Thymus (tissue), 11 donors: ENCODE measurements around the gene TMEM132A. TPM values are rescaled to one million over a fixed set of nuclear protein-coding genes. Genes with fewer than 3 reads are reported as not detected.

Experiments
- DNase-seq, 9 donors: peaks; one replicate each; pipeline ENCODE4 v3.0.0-alpha.2; 2013; ENCODE audit warnings: low spot score in 9 of 9, low read depth in 6 of 9, missing footprints in 1 of 9
- H3K27ac ChIP-seq, 2 donors: one replicate each; pipeline ENCODE4 v1.5.1; 2013; ENCODE audit warnings: control low read depth in 1 of 2, low read depth in 1 of 2, low read length in 1 of 2, mild to moderate bottlenecking in 1 of 2, moderate library complexity in 1 of 2
- H3K27me3 ChIP-seq, 2 donors: one replicate each; pipeline ENCODE4 v1.5.1; 2013; ENCODE audit warnings: low read length in 1 of 2; ENCODE audit not compliant: control insufficient read depth in 2 of 2, insufficient read depth in 1 of 2
- H3K36me3 ChIP-seq, 2 donors: one replicate each; pipeline ENCODE4 v1.5.1; 2013; ENCODE audit warnings: low read length in 1 of 2, mild to moderate bottlenecking in 1 of 2, moderate library complexity in 1 of 2; ENCODE audit not compliant: control insufficient read depth in 2 of 2, insufficient read depth in 2 of 2
- H3K4me1 ChIP-seq, 2 donors: one replicate each; pipeline ENCODE4 v1.5.1; 2013; ENCODE audit warnings: low read length in 2 of 2; ENCODE audit not compliant: control insufficient read depth in 2 of 2, insufficient read depth in 2 of 2
- H3K4me3 ChIP-seq, 2 donors: one replicate each; pipeline ENCODE4 v1.5.1; 2013; ENCODE audit warnings: low read length in 2 of 2, control low read depth in 1 of 2, mild to moderate bottlenecking in 1 of 2
- H3K9me3 ChIP-seq, 2 donors: one replicate each; pipeline ENCODE4 v1.5.1; 2013; ENCODE audit warnings: low read length in 1 of 2, mild to moderate bottlenecking in 1 of 2; ENCODE audit not compliant: control insufficient read depth in 2 of 2, insufficient read depth in 1 of 2
- WGBS: extraction: QIAGEN DNeasy Blood & Tissue Kit; methylation state at CpG from one replicate; pipeline ENCODE4 v1.1.7; 2013; 5-methylcytosine and 5-hydroxymethylcytosine counted together
- polyA plus RNA-seq: library from polyadenylated mRNA; stranded (reverse); fragments of 200-250 nt; gene quantifications from one replicate; pipeline ENCODE4 v1.2.3, GENCODE V29; 2013
- total RNA-seq: library from RNA; stranded (reverse); fragments of 120-200 nt; gene quantifications from one replicate; pipeline ENCODE4 v1.2.4, GENCODE V29; 2013
- donor health status: healthy.

Gene TMEM132A
- total and polyA plus RNA-seq, 2 donors: 4.6 to 5.7 TPM

DNA sequence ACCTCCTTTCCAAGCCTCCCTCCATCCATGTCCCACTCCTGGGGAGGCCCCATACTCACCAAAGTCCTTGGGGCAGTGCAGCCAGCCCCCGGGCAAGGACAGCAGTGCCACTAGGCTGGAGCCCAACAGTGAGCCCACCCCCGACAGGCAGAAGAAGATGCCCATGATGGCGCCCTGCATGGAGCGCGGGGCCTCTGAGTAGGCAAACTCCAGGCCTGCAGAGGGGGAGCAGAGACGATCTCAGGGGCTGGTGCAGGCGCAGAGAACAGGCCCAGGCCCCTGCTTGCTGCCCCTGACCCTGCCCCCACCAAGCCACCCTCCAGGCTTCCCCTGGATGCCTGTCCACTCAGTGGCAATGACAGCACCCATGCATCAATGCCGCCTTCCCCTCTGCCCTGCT lies 13.6 kb downstream of the TMEM132A start:
- Histone ChIP-seq H3K9me3 (no peaks in the 10 kb centered on the region), H3K36me3 (no peaks in the 10 kb centered on the region), H3K4me1 (peaks cover 23 to 43% of the 10 kb centered on the region in 2 donors), H3K27ac (no peak overlapping the region), H3K27me3 (peaks cover 0 to 22% of the 10 kb centered on the region in 2 donors), H3K4me3 (no peak overlapping the region)
- WGBS: 97% methylated on average over 8 of the region's 8 CpGs
- DNase-seq: no peak

GRCh38 chr11:60938500-60938899 lies 14.2 kb downstream of the TMEM132A start:
- H3K27ac ChIP-seq: no peak overlapping the region
- H3K27me3 ChIP-seq: peaks cover 0 to 22% of the 10 kb centered on the region in 2 donors
- H3K9me3 ChIP-seq: no peaks in the 10 kb centered on the region
- peaks cover 23 to 43% of the 10 kb centered on the region in 2 donors for H3K4me1 ChIP-seq
- no peak overlapping the region for H3K4me3 ChIP-seq
- 96% methylated on average over 9 of the region's 9 CpGs for WGBS
- no peaks in the 10 kb centered on the region for H3K36me3 ChIP-seq
- no peak for DNase-seq

- Histone ChIP-seq H3K36me3 (no peaks in the 10 kb centered on the region), H3K4me3 (no peak overlapping the region), H3K9me3 (peaks cover 0 to 2% of the 10 kb centered on the region in 2 donors), H3K4me1 (peaks cover 23 to 43% of the 10 kb centered on the region in 2 donors), H3K27me3 (peaks cover 0 to 22% of the 10 kb centered on the region in 2 donors), H3K27ac (peak overlapping the region; percentile 34 to 95)
- DNase-seq: no peak
- WGBS: 98% methylated on average over 7 of the region's 7 CpGs
These were observed 15.0 kb downstream of the TMEM132A start for GRCh38 chr11:60939301-60939700.

DNA sequence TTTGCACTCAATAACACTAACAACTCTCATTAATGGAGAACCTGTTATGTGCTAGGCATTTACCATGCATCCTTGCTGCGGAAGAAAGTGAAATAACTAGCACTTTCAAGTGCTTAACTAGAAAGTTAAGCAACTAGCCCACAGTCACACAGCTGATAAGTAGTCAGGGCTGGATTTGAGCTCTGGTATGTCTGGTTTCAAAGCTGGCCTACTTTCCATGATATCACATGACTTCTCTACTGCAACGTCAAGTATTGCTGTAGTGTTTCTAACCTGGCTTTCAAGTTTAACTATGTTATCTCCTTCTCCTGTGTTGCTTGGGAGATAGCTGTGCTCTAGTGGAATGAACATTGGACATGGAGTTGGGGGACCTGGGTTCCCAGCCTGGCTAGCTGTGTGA lies 15.6 kb downstream of the TMEM132A start:
- H3K4me1 ChIP-seq: peaks cover 23 to 43% of the 10 kb centered on the region in 2 donors
- WGBS: 35% methylated on average over 2 of the region's 2 CpGs
- H3K4me3 ChIP-seq: no peak overlapping the region
- no peaks in the 10 kb centered on the region for H3K36me3 ChIP-seq
- DNase-seq: peak in 7 of 9 donors; percentile 56 to 88 (median 76)
- peak overlapping the region; percentile 66 to 95 for H3K27ac ChIP-seq
- peaks cover 0 to 22% of the 10 kb centered on the region in 2 donors for H3K27me3 ChIP-seq
- H3K9me3 ChIP-seq: peaks cover 0 to 4% of the 10 kb centered on the region in 2 donors

GRCh38 chr11:60941371-60942119 lies 17.3 kb downstream of the TMEM132A start:
- no peaks in the 10 kb centered on the region for H3K36me3 ChIP-seq
- H3K4me3 ChIP-seq: no peak overlapping the region

DNA sequence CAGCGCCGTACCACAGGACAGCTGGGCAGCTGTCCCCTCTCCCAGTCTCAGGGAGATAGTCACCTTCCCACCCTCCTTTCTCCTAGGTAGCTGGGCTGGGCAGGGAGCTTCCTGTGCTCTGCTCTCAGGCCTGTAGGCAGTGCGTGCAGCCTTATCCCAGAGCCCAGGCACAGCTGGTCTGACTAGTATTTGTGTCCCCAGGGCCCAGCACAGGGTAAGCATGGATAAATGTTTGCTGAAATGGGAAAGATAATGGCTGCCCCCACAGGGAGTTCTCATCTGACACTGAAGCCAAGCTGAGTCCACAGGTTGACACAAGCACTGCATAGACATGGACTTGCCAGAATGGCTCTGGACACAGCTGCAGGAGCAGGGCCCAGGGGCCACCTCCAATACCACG lies 18.0 kb downstream of the TMEM132A start:
- H3K4me3 ChIP-seq: no peak overlapping the region
- H3K27me3 ChIP-seq: peaks cover 0 to 16% of the 10 kb centered on the region in 2 donors
- no peaks in the 10 kb centered on the region for H3K36me3 ChIP-seq
- no peak for DNase-seq
- H3K27ac ChIP-seq: no peak overlapping the region
- peaks cover 0 to 4% of the 10 kb centered on the region in 2 donors for H3K9me3 ChIP-seq
- H3K4me1 ChIP-seq: peaks cover 23 to 39% of the 10 kb centered on the region in 2 donors
- 83% methylated on average over 4 of the region's 4 CpGs for WGBS

More at GRCh38 chr11:60941371-60942119, 17.3 kb downstream of the TMEM132A start:
- no peak for DNase-seq
- Histone ChIP-seq H3K9me3 (peaks cover 0 to 4% of the 10 kb centered on the region in 2 donors), H3K4me1 (peaks cover 23 to 39% of the 10 kb centered on the region in 2 donors), H3K27me3 (peaks cover 0 to 20% of the 10 kb centered on the region in 2 donors), H3K27ac (peak overlapping the region in 1 of 2 donors; percentile 95)
- 92% methylated on average over 6 of the region's 6 CpGs for WGBS

DNA sequence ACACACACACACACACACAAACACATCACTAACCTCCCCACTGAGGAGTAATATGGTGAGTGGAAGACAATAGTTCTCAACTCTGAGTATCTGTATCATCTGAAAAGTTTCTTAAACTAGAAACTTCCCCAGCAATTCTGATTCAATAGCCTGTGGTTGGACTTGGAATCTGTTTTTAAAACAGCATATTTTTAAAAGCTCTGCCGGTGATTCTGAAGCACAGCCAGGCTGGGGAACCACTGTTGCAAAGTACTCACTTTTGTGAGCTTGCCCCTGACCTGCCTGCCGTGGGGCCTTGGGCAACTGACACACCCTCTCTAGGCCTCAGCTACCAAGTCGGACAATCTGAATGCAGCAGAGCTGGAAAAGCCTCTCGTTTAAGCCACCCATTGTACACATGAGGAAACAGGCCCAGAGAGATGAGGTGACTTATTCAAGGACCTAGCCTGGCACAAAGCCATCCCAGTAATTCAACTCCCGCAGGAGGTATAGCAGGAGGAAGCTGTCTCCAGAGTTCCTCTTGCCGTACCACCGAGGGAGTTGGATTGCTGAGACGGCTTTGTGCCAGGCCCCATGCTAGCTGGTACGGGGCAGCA lies 18.8 kb downstream of the TMEM132A start:
- peaks cover 23 to 39% of the 10 kb centered on the region in 2 donors for H3K4me1 ChIP-seq
- H3K9me3 ChIP-seq: peaks cover 0 to 4% of the 10 kb centered on the region in 2 donors
- WGBS: 91% methylated on average over 9 of the region's 9 CpGs
- no peak overlapping the region for H3K27ac ChIP-seq
- peaks cover 0 to 20% of the 10 kb centered on the region in 2 donors for H3K27me3 ChIP-seq
- H3K4me3 ChIP-seq: no peak overlapping the region
- no peak for DNase-seq
- H3K36me3 ChIP-seq: no peaks in the 10 kb centered on the region

- Histone ChIP-seq H3K4me1 (peaks cover 14 to 32% of the 10 kb centered on the region in 2 donors), H3K36me3 (no peaks in the 10 kb centered on the region), H3K27me3 (peaks cover under 1 to 29% of the 10 kb centered on the region in 2 donors), H3K4me3 (no peak overlapping the region), H3K27ac (no peak overlapping the region), H3K9me3 (peaks cover 0 to 4% of the 10 kb centered on the region in 2 donors)
- no peak for DNase-seq
- WGBS: 86% methylated on average over 11 of the region's 11 CpGs
These were observed 20.4 kb downstream of the TMEM132A start for GRCh38 chr11:60944490-60945294.
